K562 (cell line): ENCODE measurements around the gene NPAS3.

Experiments
- ESRRA ChIP-seq: fragments of 450-650 bp; IDR thresholded peaks from 2 replicates; pipeline ENCODE4 v1.6.1; 2014; ENCODE audit warnings: low read depth, mild to moderate bottlenecking, moderate library complexity, borderline replicate concordance
- FOXA1 ChIP-seq: fragments of 450-650 bp; IDR thresholded peaks from 2 replicates; pipeline ENCODE4 v1.6.1; 2016; ENCODE audit warnings: mild to moderate bottlenecking, borderline replicate concordance
- ZNF143 ChIP-seq: sonication (generic); formaldehyde crosslinking; IDR thresholded peaks from 2 replicates; pipeline ENCODE4 v1.9.0; 2022; ENCODE audit warnings: mild to moderate bottlenecking, missing genetic modification reagents
- TF ChIP-seq, protein P1 (sequence below), 3 experiments: IDR thresholded peaks in 2 of 3; conservative IDR thresholded peaks in 1 of 3; 2 replicates each; pipeline ENCODE4 v1.5.1; 2011 to 2012; ENCODE audit warnings: low read length in 3 of 3, mild to moderate bottlenecking in 3 of 3, control low read depth in 2 of 3, improper control_type of control experiment in 1 of 3, inconsistent platforms in 1 of 3, low read depth in 1 of 3, mixed read lengths in 1 of 3, moderate library complexity in 1 of 3; ENCODE audit not compliant: insufficient read depth in 2 of 3

DNA sequence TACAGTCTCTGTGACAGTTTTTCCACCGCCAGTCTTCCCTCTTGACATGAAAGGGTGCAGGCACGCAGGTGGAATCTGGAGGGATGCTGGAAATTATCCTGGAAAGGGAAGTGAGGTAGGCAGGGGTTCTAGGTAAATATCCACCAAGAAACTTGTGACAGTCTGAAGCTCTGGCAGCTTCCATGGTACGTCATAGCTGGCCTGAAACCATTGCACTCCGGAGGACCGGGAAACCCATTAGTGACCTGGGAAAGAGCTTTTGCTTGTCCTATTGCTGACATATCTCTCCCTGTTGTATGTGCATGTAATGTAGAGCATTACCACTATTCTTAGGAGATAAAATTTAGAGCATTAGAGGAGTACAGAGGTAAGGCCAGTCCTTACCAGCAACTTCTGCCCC lies 736.2 kb downstream of the NPAS3 start:
- TF ChIP-seq ZNF143 (CRISPR knock-in tag) (no peak), FOXA1 (no peak), ESRRA (no peak)
- TF ChIP-seq, protein P1, sequence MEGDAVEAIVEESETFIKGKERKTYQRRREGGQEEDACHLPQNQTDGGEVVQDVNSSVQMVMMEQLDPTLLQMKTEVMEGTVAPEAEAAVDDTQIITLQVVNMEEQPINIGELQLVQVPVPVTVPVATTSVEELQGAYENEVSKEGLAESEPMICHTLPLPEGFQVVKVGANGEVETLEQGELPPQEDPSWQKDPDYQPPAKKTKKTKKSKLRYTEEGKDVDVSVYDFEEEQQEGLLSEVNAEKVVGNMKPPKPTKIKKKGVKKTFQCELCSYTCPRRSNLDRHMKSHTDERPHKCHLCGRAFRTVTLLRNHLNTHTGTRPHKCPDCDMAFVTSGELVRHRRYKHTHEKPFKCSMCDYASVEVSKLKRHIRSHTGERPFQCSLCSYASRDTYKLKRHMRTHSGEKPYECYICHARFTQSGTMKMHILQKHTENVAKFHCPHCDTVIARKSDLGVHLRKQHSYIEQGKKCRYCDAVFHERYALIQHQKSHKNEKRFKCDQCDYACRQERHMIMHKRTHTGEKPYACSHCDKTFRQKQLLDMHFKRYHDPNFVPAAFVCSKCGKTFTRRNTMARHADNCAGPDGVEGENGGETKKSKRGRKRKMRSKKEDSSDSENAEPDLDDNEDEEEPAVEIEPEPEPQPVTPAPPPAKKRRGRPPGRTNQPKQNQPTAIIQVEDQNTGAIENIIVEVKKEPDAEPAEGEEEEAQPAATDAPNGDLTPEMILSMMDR (IDR thresholded peaks at IDR 0.05 in 2 of 3, conservative IDR thresholded peaks at IDR 0.05 in 1 of 3; ENCODE audit: insufficient read depth in 2 of 3, low read depth in 1 of 3, low read length in 3 of 3): no peak
